K562 (cell line): Measurements from ENCODE around the gene CMTR1. TPM values are rescaled to one million over a fixed set of nuclear protein-coding genes. Genes with fewer than 3 reads are reported as not detected.
A peak's percentile ranks its signal among the peaks of the same experiment; 100 is the strongest.

Experiments
- DDX20 ChIP-seq: fragments of 450-650 bp; IDR thresholded peaks from 2 replicates; pipeline ENCODE4 v1.6.1; 2016; ENCODE audit warnings: missing genetic modification characterization, low read depth, mild to moderate bottlenecking, missing compliant biosample characterization, moderate library complexity
- FUS ChIP-seq: fragments of 200-400 bp; formaldehyde crosslinking; optimal IDR thresholded peaks from 2 replicates; pipeline ENCODE3; 2017; ENCODE audit warnings: low read depth, low read length
- HDAC3 ChIP-seq: fragments of 450-650 bp; IDR thresholded peaks from 2 replicates; pipeline ENCODE4 v1.6.1; 2018; ENCODE audit warnings: borderline replicate concordance, mild to moderate bottlenecking, moderate library complexity; ENCODE audit not compliant: partially characterized antibody
- HNRNPL ChIP-seq: fragments of 200-400 bp; formaldehyde crosslinking; IDR thresholded peaks from 2 replicates; pipeline ENCODE4 v1.6.1; 2017; ENCODE audit warnings: low read depth, mild to moderate bottlenecking, low read length
- KAT2B ChIP-seq: IDR thresholded peaks from one replicate; pipeline ENCODE4 v1.6.1; 2012; ENCODE audit warnings: low read depth, mild to moderate bottlenecking, control low read depth, inconsistent platforms, low read length, moderate library complexity
- PCBP1 ChIP-seq: fragments of 200-400 bp; formaldehyde crosslinking; IDR thresholded peaks from 2 replicates; pipeline ENCODE4 v1.6.1; 2018; ENCODE audit warnings: mild to moderate bottlenecking, low read depth, low read length; ENCODE audit not compliant: poor library complexity, severe bottlenecking
- RB1 ChIP-seq: fragments of 450-650 bp; IDR thresholded peaks from 2 replicates; pipeline ENCODE4 v1.6.1; 2017; ENCODE audit warnings: low read depth, mild to moderate bottlenecking
- SNRNP70 ChIP-seq: fragments of 200-400 bp; formaldehyde crosslinking; optimal IDR thresholded peaks from 2 replicates; pipeline ENCODE3; 2017; ENCODE audit warnings: low read depth, low read length
- ZNF766 ChIP-seq: fragments of 200-800 bp; sonication (Bioruptor generic); conservative IDR thresholded peaks from 2 replicates; pipeline ENCODE4 v1.6.1; 2016; ENCODE audit warnings: missing genetic modification characterization, missing compliant biosample characterization
- polyA plus RNA-seq, 8 experiments: library from polyadenylated mRNA; depleted of rRNA in 4 of 8; stranded (reverse) in 5 of 8; unstranded in 3 of 8; fragments of >200 nt; fragmentation: Nextera tagmentation in 2 of 8; fragmentation: Illumina TruSeq in 1 of 8; extraction: Ambion mirVana in 2 of 8; extraction: Trizol in 1 of 8; gene quantifications; 2 replicates each; pipeline versions ENCODE4 v1.2.1 to v1.2.3, GENCODE V29; 2011 to 2014; ENCODE audit warnings: inconsistent platforms in 1 of 8, missing spikeins in 1 of 8
- total RNA-seq, 7 experiments: library from RNA; depleted of rRNA in 6 of 7; stranded (reverse); fragments of >200 nt in 6 of 7; fragmentation: Illumina TruSeq in 2 of 7; extraction: Trizol in 2 of 7; gene quantifications; 2 replicates each; pipeline versions ENCODE4 v1.2.1 to v1.2.3, GENCODE V29; 2011 to 2021; ENCODE audit warnings: low replicate concordance in 1 of 7
- TF ChIP-seq, protein P1 (sequence below): fragments of 450-650 bp; IDR thresholded peaks from 2 replicates; pipeline ENCODE4 v1.6.1; 2018; ENCODE audit not compliant: partially characterized antibody
- TF ChIP-seq, protein P2 (sequence below): sonication (generic); formaldehyde crosslinking; IDR thresholded peaks from 2 replicates; pipeline ENCODE4 v1.8.0; 2022; ENCODE audit warnings: mild to moderate bottlenecking, missing genetic modification reagents, borderline replicate concordance

The CMTR1 gene
- total and polyA plus RNA-seq, 9 of the 15 experiments (the other 6 are each of a cell fraction or from before 2014, with no cell fraction given): 2.9 to 63.5 (median 49.5) TPM

DNA sequence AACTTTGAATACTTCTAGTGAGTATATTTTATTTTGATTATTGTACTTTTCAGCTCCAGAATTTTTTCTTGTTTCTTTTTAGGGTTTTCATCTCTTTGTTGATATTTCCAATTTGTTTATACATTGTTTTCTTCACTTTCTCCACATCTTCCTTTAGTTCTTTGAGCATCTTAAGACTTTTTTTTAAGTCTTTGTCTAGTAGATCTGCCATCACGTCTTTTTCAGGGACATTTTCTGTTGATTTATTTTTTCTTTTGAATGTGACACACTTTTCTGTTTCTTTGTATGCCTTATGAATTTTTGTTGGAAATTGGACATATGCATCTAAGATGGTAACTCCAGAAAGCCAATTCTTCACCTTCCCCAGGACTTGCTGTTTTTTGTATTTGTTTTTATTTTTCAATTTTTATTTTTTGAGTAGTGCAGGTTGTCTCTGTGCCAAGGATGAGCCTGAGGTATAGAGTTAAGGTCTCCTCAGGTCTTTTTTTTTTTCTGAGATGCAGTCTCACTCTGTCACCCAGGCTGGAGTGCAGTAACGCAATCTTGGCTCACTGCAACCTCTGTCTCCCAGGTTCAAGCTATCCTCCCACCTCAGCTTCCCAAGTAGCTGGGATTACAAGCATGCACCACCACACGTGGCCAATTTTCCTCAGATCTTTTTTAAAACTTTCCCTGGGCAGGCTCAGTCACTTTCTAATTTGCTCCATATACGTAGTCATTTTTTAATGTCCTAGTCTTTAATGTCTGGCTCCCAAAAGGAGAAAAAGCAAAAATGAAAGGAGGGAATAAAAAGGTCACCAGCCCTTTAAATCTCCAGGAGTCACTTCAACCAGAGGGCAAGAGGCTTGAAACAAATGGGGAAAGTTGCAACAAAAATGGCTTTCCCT lies 6.7 kb upstream of the CMTR1 start (continued):
- TF ChIP-seq, protein P1, sequence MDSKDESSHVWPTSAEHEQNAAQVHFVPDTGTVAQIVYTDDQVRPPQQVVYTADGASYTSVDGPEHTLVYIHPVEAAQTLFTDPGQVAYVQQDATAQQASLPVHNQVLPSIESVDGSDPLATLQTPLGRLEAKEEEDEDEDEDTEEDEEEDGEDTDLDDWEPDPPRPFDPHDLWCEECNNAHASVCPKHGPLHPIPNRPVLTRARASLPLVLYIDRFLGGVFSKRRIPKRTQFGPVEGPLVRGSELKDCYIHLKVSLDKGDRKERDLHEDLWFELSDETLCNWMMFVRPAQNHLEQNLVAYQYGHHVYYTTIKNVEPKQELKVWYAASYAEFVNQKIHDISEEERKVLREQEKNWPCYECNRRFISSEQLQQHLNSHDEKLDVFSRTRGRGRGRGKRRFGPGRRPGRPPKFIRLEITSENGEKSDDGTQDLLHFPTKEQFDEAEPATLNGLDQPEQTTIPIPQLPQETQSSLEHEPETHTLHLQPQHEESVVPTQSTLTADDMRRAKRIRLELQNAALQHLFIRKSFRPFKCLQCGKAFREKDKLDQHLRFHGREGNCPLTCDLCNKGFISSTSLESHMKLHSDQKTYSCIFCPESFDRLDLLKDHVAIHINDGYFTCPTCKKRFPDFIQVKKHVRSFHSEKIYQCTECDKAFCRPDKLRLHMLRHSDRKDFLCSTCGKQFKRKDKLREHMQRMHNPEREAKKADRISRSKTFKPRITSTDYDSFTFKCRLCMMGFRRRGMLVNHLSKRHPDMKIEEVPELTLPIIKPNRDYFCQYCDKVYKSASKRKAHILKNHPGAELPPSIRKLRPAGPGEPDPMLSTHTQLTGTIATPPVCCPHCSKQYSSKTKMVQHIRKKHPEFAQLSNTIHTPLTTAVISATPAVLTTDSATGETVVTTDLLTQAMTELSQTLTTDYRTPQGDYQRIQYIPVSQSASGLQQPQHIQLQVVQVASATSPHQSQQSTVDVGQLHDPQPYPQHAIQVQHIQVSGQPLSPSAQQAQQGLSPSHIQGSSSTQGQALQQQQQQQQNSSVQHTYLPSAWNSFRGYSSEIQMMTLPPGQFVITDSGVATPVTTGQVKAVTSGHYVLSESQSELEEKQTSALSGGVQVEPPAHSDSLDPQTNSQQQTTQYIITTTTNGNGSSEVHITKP: peak; percentile 5
- TF ChIP-seq RB1 (no peak), HDAC3 (peak; percentile 40), SNRNP70 (no peak), DDX20 (tag) (no peak), PCBP1 (no peak), FUS (no peak), HNRNPL (no peak), ZNF766 (CRISPR knock-in tag) (no peak), KAT2B (no peak)
- TF ChIP-seq, protein P2, sequence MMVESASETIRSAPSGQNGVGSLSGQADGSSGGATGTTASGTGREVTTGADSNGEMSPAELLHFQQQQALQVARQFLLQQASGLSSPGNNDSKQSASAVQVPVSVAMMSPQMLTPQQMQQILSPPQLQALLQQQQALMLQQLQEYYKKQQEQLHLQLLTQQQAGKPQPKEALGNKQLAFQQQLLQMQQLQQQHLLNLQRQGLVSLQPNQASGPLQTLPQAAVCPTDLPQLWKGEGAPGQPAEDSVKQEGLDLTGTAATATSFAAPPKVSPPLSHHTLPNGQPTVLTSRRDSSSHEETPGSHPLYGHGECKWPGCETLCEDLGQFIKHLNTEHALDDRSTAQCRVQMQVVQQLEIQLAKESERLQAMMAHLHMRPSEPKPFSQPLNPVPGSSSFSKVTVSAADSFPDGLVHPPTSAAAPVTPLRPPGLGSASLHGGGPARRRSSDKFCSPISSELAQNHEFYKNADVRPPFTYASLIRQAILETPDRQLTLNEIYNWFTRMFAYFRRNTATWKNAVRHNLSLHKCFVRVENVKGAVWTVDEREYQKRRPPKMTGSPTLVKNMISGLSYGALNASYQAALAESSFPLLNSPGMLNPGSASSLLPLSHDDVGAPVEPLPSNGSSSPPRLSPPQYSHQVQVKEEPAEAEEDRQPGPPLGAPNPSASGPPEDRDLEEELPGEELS (CRISPR knock-in tag): no peak
